Urinary bladder (tissue), 4 donors: ENCODE results near the gene DDN. TPM values are rescaled to one million over a fixed set of nuclear protein-coding genes. Genes with fewer than 3 reads are reported as not detected.

Experiments
- DNase-seq: peaks from one replicate; pipeline ENCODE4 v3.0.0-alpha.2; 2015; ENCODE audit errors: extremely low spot score
- H3K27ac ChIP-seq: one replicate; pipeline ENCODE4 v1.5.1; 2013; ENCODE audit warnings: low read depth, mild to moderate bottlenecking, moderate library complexity
- H3K36me3 ChIP-seq: one replicate; pipeline ENCODE4 v1.6.1; 2013; ENCODE audit warnings: mild to moderate bottlenecking, moderate library complexity; ENCODE audit not compliant: insufficient read depth
- H3K4me1 ChIP-seq: one replicate; pipeline ENCODE4 v1.6.1; 2013; ENCODE audit warnings: mild to moderate bottlenecking, moderate library complexity; ENCODE audit not compliant: insufficient read depth
- H3K4me3 ChIP-seq: one replicate; pipeline ENCODE4 v1.5.1; 2013; ENCODE audit warnings: low read depth, low read length
- WGBS: extraction: QIAGEN DNeasy Blood & Tissue Kit; methylation state at CpG from one replicate; pipeline ENCODE4 v1.1.7; 2013; 5-methylcytosine and 5-hydroxymethylcytosine counted together
- polyA plus RNA-seq: library from polyadenylated mRNA; stranded (reverse); fragments of 200-250 nt; gene quantifications from one replicate; pipeline ENCODE4 v1.2.3, GENCODE V29; 2013
- total RNA-seq: library from RNA; depleted of rRNA; stranded (reverse); fragments of >200 nt; gene quantifications from one replicate; pipeline ENCODE4 v1.2.3, GENCODE V29; 2014
- donor health status: healthy with polysubstance abuse.
- donor health status: healthy.

The DDN gene
- total and polyA plus RNA-seq, 2 donors, result 0.74 TPM; not detected in 1

DNA sequence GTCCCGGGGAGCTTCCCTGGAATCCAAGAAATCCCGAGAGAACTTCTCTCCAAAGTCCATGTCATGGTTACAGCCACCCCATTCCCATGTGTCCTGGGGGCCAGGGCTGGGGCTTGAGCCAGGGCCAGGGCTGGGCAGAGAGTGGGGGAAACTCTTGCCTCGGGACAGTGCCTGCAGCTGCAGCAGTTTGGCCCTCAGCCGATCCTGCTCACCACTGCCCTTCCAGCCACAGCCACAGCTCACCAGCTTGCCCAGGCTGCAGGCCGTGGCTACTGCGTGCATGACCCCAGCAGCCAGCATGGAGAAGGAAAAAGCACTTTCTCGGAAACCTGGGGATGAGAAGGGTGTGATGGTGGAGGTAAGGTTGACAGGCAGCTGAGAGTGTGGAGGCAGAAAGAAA lies 31.2 kb downstream of the DDN start:
- no peak for DNase-seq
- H3K4me1 ChIP-seq, result no peaks in the 10 kb centered on the region
- no peaks in the 10 kb centered on the region for H3K36me3 ChIP-seq
- H3K27ac ChIP-seq, result no peak overlapping the region
- 61% methylated on average over 7 of the region's 7 CpGs for WGBS
- H3K4me3 ChIP-seq, result no peak overlapping the region

DNA sequence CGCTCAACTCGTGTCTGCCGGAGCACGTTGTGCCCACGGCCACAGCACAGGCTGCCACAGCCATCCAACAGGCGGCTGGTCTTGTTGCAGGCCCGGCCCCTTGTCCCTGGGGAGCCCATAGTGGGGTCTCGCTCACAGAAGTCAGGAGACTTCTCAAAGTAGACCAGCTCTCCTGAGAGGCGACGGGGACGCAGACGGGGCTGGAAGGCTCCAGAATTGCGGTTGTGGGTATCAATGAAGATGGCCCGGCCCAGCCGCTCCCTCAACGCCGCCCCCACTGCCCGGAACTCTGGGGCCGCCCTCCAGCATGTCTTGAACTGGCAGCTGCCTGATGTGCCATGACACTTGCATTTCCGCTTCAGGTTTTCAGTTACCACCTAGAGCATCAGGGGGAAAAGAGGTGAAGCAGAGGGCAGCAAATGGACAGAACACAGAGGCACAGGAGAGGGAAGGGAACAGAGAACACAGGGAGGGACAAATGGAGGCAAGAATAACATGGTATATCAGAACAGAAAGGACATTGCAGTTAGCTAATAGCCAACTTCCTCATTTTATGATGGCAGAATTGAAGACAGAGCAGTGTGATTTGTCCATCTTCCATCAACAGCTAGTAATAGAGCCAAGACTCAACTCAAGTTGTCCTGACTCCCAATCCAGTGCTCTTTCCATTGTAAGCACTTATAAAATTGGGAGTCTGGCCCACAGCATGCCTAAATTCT lies 32.8 kb downstream of the DDN start:
- no peak for DNase-seq
- H3K4me1 ChIP-seq, result no peaks in the 10 kb centered on the region
- 49% methylated on average over 20 of the region's 20 CpGs for WGBS
- H3K4me3 ChIP-seq, result no peak overlapping the region
- no peaks in the 10 kb centered on the region for H3K36me3 ChIP-seq
- no peak overlapping the region for H3K27ac ChIP-seq

DNA sequence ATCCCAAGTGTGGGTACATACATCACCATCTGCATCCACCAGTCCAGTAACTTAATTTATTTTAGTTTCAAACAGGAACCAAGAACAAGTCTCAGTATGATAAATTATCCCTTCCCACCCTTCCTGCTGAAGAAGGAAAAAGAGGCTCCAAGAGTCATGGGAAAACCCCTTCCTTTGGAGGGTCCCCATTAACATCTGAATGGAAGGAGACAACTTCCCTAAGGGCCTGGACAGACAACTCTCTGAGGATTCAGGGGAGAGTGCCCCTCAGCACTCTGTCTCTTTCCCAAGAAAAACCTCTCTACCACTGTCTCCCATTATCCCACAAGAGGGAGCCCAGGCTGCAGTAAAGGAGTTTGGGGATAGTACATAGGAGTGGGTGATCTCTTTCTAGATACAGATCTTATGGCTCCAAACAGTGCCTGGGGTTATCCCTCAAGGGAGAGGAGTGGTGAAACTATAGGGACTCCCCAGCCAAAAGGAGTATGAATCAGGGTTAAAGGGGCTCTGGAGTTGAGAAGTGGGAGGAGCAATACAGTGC lies 33.8 kb downstream of the DDN start:
- no peak for DNase-seq
- H3K36me3 ChIP-seq, result no peaks in the 10 kb centered on the region
- H3K27ac ChIP-seq, result no peak overlapping the region
- no peaks in the 10 kb centered on the region for H3K4me1 ChIP-seq
- H3K4me3 ChIP-seq, result no peak overlapping the region

DNA sequence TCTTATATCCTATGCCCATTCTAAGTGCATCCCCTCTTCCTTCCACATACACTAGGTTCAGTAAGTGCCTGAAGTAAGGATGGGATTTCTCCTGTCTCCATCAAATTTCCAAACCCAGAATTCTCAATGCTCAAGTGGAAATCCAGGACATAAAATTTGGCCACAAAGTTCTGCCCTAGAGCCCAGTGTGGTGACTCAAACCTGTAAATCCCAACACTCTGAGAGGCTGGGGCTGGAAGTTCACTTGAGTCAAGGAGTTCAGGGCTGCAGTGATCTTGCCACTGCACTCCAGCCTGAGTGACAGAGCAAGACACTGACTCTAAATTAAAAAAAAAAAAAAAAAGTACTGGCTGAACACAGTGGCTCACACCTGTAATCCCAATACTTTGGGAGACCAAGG lies 37.4 kb downstream of the DDN start:
- Histone ChIP-seq H3K4me1 (no peaks in the 10 kb centered on the region), H3K36me3 (no peaks in the 10 kb centered on the region), H3K4me3 (no peak overlapping the region), H3K27ac (no peak overlapping the region)
- no peak for DNase-seq

DNA sequence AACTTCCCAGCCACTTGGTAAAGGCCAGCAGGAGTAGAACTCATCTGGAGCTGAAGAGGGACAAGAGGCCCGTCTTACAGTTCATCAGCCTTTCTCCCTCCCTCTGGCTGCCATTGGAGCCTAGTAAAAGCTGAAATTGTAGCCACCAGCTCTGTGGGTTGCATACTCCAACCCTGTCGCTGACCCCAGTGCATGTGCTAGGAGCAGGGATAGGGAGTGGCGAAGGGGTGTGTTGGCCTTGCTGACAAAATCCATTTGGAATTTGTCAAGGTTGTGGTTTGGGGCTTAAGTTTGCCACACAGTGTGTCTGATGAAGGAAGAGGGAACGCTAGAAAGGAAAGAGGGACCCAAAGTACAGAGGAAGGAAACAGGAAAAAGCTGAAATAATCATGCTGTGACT lies 37.8 kb downstream of the DDN start:
- 41% methylated on average over 4 of the region's 4 CpGs for WGBS
- Histone ChIP-seq H3K27ac (no peak overlapping the region), H3K36me3 (no peaks in the 10 kb centered on the region), H3K4me3 (no peak overlapping the region), H3K4me1 (no peaks in the 10 kb centered on the region)
- no peak for DNase-seq

DNA sequence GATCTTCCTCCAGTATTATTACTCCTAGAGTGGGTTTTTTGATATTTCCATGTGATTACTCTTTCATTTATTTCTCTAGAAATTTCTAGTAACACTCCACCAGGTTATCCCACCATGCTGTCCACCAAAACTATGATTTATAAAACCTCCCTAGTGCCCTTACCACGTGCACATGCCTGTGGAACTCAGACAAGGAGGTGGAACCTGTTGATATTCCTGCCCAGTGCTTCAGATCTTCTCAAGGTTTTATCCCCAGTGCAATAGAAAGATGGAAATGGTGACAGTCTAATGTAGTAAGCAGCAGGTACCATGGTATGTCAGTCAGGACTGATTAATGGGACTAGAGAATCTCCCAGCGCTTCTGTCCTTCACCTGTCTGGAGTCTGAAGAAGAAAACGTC lies 38.3 kb downstream of the DDN start:
- no peaks in the 10 kb centered on the region for H3K36me3 ChIP-seq
- H3K4me3 ChIP-seq, result no peak overlapping the region
- 64% methylated on average over 3 of the region's 3 CpGs for WGBS
- no peak overlapping the region for H3K27ac ChIP-seq
- DNase-seq, result no peak
- no peaks in the 10 kb centered on the region for H3K4me1 ChIP-seq

DNA sequence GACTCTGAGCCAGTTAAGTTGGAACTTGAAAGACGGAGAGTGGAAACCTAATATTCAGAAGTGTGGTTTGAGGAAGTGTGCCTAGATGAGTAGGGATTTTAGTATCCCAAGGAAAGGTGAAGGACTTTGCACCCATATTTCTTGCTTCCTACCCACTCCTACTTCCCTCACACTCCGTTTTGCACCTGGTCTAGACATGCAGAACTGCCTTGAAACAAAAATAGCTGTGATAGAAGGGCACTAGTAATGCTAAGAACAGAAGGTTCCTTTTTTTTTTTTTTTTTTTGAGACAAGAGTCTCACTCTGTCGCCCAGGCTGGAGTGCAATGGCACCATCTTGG lies 41.2 kb downstream of the DDN start:
- DNase-seq, result no peak
- WGBS, result 27% methylated on average over 3 of the region's 3 CpGs
- no peak overlapping the region for H3K27ac ChIP-seq

DNA sequence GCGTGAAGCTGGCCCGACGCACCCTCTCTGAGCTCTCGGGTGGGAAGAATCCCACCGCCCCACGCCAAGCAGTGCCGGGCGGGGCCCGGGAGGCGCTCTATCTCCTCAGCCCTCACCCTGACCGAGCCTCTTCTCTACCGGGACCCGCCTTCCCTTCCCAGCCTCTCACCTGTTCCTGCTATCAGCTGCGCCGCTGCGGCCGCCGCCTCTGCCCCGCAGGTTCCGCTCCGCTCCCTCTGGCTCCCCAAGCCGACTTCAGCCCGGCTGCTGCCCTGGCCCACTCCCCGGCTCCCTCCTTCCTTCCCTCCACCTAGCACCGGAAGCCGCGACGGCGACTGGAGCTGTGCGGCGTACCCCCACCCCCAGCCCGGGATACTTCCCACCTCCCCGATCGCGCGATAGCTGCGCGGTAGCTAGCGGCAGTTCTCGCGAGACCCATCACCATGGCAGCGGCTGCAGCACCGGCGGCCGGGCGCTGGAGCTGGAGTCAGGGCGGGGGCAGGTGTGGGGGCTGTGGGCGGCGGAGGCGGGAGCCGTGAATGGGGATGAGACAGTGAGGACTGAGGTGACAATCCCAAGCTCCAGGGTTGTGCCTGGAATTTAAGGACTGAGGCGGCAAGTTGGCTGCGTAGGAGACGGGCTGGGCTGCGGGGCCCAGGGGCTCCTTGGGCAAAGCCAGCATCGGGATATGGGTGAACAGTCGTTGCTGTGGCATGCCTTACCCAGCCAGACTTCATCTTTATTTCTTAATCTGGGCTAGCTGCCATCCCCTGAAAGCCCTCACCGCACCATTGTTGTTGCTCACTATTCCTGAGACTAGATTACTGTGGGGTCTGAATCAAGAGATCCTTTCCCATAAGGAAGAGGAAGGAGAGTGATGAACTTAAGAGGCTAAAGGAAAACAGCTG lies 41.8 kb downstream of the DDN start, which contains the start of gene ARF3:
ARF3 (minus strand) TSS at position 347 of the 908 bp plus-strand sequence. CDS start 16,392 bp downstream, outside the sequence.
- Histone ChIP-seq H3K27ac (peak within 1 kb of the TSS; percentile 72), H3K4me1 (no peaks in the 10 kb centered on the region), H3K4me3 (peak within 1 kb of the TSS; percentile 91), H3K36me3 (peaks cover 1% of the 10 kb centered on the region)
- under 1% methylated on average over 58 of the region's 58 CpGs for WGBS
- peak; percentile 88 for DNase-seq

More for the DNA sequence above, 41.2 kb downstream of the DDN start:
- Histone ChIP-seq H3K36me3 (peaks cover 1% of the 10 kb centered on the region), H3K4me3 (peak overlapping the region; percentile 91), H3K4me1 (no peaks in the 10 kb centered on the region)

DNA sequence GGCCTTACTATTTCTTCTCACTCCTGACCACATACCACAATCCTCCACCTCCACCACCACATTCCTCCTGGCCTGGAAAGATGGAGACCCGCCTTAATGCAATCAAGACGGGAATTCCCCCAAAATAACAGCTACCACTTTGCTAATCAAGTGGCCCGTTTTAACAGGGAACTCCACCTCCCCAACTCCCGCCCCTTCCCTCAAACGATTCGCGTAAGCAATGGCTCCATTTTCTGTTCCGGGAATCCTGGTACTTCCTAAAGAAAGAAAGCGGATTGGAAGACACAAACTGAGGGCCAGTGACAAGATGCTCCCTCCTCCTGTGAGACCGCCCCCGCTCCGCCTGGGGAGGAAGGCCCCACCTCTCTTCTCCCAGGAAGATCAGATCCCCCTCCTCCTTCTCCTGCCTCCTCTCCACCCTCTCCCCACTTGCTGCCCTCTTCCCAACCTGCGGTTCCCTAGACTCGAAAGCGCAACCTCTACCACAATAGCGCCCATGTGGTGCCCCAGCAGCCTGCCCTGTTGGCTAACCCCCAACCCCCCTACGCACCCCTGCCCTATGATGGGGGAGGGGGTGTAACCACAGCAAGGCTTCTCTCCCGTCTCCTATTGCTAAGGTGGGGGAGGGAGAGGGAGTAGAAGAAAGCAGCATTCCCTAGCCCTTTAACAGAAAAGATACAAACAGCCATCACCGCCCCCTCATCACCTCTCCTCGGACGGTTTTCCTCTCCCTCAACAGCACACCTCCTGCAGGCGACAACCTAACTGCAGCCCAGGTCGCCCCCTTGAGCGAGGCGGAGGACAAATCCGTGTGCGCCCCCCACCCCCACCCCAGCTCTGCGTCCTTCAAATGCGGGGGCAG lies 42.7 kb downstream of the DDN start:
- Histone ChIP-seq H3K36me3 (peaks cover 1% of the 10 kb centered on the region), H3K27ac (peak overlapping the region; percentile 72), H3K4me1 (no peaks in the 10 kb centered on the region), H3K4me3 (peak overlapping the region; percentile 91)
- peak; percentile 90 for DNase-seq
- WGBS, result under 1% methylated on average over 29 of the region's 29 CpGs

DNA sequence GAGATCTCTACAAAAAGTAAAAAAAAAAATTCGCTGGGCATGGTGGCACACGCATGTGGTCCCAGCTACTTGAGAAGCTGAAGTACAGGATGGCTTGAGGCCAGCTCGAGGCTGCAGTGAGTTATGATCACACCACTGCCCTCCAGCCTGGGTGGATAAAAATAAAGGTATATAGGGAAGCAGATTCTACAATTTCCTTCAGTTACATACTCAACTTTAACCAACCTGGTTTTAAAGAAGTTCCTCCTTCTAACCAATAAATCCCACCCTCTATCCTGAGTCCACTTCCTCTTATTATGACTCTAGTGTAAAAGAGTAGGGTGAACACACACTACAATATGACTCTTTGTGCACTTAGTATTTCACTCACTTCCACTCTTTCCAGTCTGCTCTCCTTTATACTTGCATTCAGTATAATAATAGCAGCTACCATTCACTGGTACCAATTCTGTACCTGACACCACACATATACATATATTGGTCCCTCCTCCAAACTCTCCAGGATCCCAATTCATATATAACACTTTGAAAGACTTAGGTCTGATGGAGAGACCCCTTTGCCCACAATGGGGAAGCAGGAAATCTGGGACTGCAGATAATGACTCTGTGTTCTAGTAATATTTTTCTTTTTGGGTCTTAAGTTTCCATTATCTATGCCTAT lies 44.2 kb downstream of the DDN start:
- WGBS, result 84% methylated on average over 3 of the region's 3 CpGs
- Histone ChIP-seq H3K4me1 (no peaks in the 10 kb centered on the region), H3K36me3 (peaks cover 1% of the 10 kb centered on the region), H3K27ac (no peak overlapping the region), H3K4me3 (no peak overlapping the region)
- no peak for DNase-seq

DNA sequence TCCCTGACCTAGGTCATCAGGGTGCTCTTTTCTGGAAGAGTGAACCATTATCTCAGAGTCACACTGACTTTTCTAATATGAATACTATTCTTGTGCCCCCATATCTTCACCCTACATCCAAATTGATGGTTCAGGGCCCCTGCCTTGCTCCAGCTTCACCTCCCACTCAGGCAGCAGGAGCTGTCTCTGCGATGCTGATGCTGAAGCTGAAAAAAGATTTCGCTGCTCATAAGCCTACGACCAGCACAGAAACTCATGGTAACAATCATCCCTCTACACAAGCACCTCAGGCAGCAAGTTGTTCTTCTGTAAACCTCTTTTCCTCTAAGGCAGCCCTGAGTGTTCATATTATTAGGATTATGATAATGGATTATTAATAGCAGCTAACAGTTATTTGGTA lies 45.1 kb downstream of the DDN start:
- Histone ChIP-seq H3K4me1 (no peaks in the 10 kb centered on the region), H3K36me3 (peaks cover 1% of the 10 kb centered on the region), H3K27ac (no peak overlapping the region), H3K4me3 (no peak overlapping the region)
- no peak for DNase-seq
- 97% methylated on average over 3 of the region's 3 CpGs for WGBS

DNA sequence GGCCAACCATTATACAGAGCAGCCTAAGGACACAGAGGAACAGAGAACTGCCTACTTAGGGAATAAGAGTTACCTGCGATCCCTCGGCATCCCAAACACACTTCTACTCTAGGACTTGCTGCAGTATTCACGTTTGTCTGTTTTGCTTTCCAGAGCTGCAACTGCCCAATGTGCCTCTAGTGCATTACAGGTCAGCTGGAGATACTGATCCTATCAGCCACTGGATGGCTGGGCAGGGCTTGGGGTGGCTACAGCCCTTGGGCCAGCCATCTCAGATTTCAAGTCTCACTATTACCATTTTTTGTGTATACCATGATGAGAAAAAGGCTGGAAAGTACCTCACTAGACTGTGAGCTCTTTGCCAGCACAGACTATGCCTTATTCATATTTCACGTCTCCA lies 46.5 kb downstream of the DDN start:
- 90% methylated on average over 4 of the region's 4 CpGs for WGBS
- Histone ChIP-seq H3K4me1 (no peaks in the 10 kb centered on the region), H3K27ac (no peak overlapping the region), H3K4me3 (no peak overlapping the region), H3K36me3 (peaks cover 1% of the 10 kb centered on the region)
- DNase-seq, result no peak

DNA sequence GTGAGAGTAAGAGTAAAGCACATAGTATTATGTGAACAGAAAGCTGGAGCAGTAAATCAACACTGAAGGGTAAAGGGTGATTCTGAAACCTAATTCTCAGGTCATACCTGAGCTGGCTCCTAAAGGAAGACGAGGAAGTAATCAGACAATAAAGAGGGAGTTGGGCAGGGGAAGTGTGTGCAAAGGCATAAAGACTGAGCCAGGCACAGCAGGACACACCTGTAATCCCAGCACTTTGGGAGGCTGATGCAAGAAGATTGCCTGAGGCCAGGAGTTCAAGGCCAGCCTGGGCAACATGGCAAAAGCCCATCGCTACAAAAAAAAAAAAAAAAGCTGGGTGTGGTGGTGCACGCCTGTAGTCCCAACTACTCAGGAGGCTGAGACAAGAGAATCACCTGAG lies 51.4 kb downstream of the DDN start:
- no peaks in the 10 kb centered on the region for H3K4me1 ChIP-seq
- no peak overlapping the region for H3K27ac ChIP-seq
- no peak for DNase-seq
- peaks cover 2% of the 10 kb centered on the region for H3K36me3 ChIP-seq
- WGBS, result 91% methylated on average over 3 of the region's 3 CpGs
- H3K4me3 ChIP-seq, result no peak overlapping the region
